ENCODE data around the gene YIF1A.
"Not testable (repeated sequence)": the region's sequence is repeated elsewhere in the genome, so short reads cannot be mapped to it uniquely, and the experiment has no call there.

DNA sequence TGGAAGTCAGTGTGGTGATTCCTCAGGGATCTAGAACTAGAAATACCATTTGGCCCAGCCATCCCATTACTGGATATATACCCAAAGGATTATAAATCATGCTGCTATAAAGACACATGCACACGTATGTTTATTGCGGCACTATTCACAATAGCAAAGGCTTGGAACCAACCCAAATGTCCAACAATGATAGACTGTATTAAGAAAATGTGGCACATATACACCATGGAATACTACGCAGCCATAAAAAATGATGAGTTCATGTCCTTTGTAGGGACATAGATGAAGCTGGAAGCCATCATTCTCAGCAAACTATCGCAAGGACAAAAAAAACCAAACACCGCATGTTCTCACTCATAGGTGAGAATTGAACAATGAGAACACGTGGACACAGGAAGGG lies 31.8 kb upstream of the YIF1A start:
- TF ChIP-seq POLR2A (IDR thresholded peaks at IDR 0.05; ENCODE audit: extremely low read depth, insufficient read length); CTCF (IDR thresholded peaks at IDR 0.05; ENCODE audit: low read depth, low read length); MYC (IDR thresholded peaks at IDR 0.05; ENCODE audit: low read depth, low read length): not testable (repeated sequence)
- TF ChIP-seq, protein P1, sequence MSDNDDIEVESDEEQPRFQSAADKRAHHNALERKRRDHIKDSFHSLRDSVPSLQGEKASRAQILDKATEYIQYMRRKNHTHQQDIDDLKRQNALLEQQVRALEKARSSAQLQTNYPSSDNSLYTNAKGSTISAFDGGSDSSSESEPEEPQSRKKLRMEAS (IDR thresholded peaks at IDR 0.05; ENCODE audit: low read depth, low read length): not testable (repeated sequence)
